ENCODE measurements around the gene ZC3H13. TPM values are rescaled to one million over a fixed set of nuclear protein-coding genes. Genes with fewer than 3 reads are reported as not detected.

Gene ZC3H13
- total RNA-seq, 1 donor from 2014 or later = 36.3 TPM

GRCh38 chr13:46071590-46072249 is 19.2 kb upstream of the ZC3H13 start:
- FAIRE-seq (no peak), DNase-seq (ENCODE audit: low spot score in 2 of 2) (no peak)

GRCh38 chr13:46063292-46063691 is 10.7 kb upstream of the ZC3H13 start:
- DNase-seq (ENCODE audit: low spot score in 2 of 2) = no peak
- no peak for FAIRE-seq

GRCh38 chr13:46062185-46062584 is 9.6 kb upstream of the ZC3H13 start:
- FAIRE-seq (no peak), DNase-seq (ENCODE audit: low spot score in 2 of 2) (no peak)

GRCh38 chr13:46059405-46059804 is 6.9 kb upstream of the ZC3H13 start:
- FAIRE-seq = no peak
- no peak for DNase-seq (ENCODE audit: low spot score in 2 of 2)

- DNase-seq (ENCODE audit: low spot score in 2 of 2) = no peak
- no peak for FAIRE-seq
Measured at GRCh38 chr13:46058268-46058667, 5.7 kb upstream of the ZC3H13 start.

- FAIRE-seq = no peak
Measured at GRCh38 chr13:46057256-46058015, 4.9 kb upstream of the ZC3H13 start.

GRCh38 chr13:46053162-46054012 is 841 bp upstream of the ZC3H13 start:
- DNase-seq (ENCODE audit: low spot score in 2 of 2) (no peak), FAIRE-seq (peak; percentile 61)

More at GRCh38 chr13:46057256-46058015, 4.9 kb upstream of the ZC3H13 start:
- DNase-seq (ENCODE audit: low spot score in 2 of 2) = no peak

- FAIRE-seq (no peak), DNase-seq (ENCODE audit: low spot score in 2 of 2) (no peak)
Measured at GRCh38 chr13:46051968-46052318, 603 bp downstream of the ZC3H13 start.

GRCh38 chr13:46050771-46051170 is 1.8 kb downstream of the ZC3H13 start:
- FAIRE-seq (no peak), DNase-seq (ENCODE audit: low spot score in 2 of 2) (no peak)

GRCh38 chr13:46045424-46045823 is 7.1 kb downstream of the ZC3H13 start:
- no peak for DNase-seq (ENCODE audit: low spot score in 2 of 2)
- no peak for FAIRE-seq

- DNase-seq (ENCODE audit: low spot score in 2 of 2) (no peak), FAIRE-seq (peak; percentile 85)
Measured at GRCh38 chr13:46043647-46044046, 8.9 kb downstream of the ZC3H13 start.

- FAIRE-seq (no peak), DNase-seq (ENCODE audit: low spot score in 2 of 2) (no peak)
Measured at GRCh38 chr13:46041419-46041839, 11.1 kb downstream of the ZC3H13 start.

- no peak for FAIRE-seq
- DNase-seq (ENCODE audit: low spot score in 2 of 2) = no peak
Measured at GRCh38 chr13:46040763-46041162, 11.8 kb downstream of the ZC3H13 start.

GRCh38 chr13:46039411-46040182 is 12.9 kb downstream of the ZC3H13 start:
- FAIRE-seq = no peak
- DNase-seq (ENCODE audit: low spot score in 2 of 2) = no peak

- no peak for DNase-seq (ENCODE audit: low spot score in 2 of 2)
- no peak for FAIRE-seq
Measured at GRCh38 chr13:46038296-46038695, 14.2 kb downstream of the ZC3H13 start.

GRCh38 chr13:46035066-46035465 is 17.5 kb downstream of the ZC3H13 start:
- FAIRE-seq (no peak), DNase-seq (ENCODE audit: low spot score in 2 of 2) (no peak)

- FAIRE-seq (peak; percentile 48), DNase-seq (ENCODE audit: low spot score in 2 of 2) (no peak)
Measured at GRCh38 chr13:46032341-46032740, 20.2 kb downstream of the ZC3H13 start.

- no peak for DNase-seq (ENCODE audit: low spot score in 2 of 2)
- no peak for FAIRE-seq
Measured at GRCh38 chr13:46031581-46032263, 20.8 kb downstream of the ZC3H13 start.

GRCh38 chr13:46025157-46025556 is 27.4 kb downstream of the ZC3H13 start:
- DNase-seq (ENCODE audit: low spot score in 2 of 2) (no peak), FAIRE-seq (no peak)

GRCh38 chr13:46022481-46022880 is 30.1 kb downstream of the ZC3H13 start:
- no peak for FAIRE-seq
- DNase-seq (ENCODE audit: low spot score in 2 of 2) = no peak

All from frontal cortex (tissue), 4 donors.